ENCODE measurements around the gene SH3BP1.

The SH3BP1 gene

DNA sequence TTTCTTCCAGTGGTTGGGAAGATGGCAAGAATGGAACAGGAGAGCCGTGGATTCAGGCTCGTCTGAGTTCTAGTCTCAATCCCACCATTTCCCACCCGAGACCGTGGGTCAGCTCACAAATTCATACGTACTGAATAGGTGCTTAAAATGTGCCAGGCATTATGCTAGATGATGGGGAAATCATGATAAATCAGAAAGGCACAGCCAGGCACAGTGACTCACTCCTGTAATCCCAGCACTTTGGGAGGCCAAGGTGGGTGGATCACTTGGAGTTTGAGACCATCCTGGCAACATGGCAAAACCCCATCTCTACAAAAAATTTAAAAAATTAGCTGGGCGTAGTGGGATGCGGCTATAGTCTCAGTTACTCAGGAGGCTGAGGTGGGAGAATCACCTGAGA lies 64.4 kb downstream of the SH3BP1 start:
- no peak for TF ChIP-seq CTCF (conservative IDR thresholded peaks at IDR 0.05; ENCODE audit: low read depth)
- ChIA-PET CTCF (interaction anchor here (0.6 to 0.8 kb wide), 3 partner anchors 21 to 78 kb away, joined by 3 to 4 read pairs (median 3); no protein-coding TSS in a partner anchor), POLR2A (ENCODE audit: low non-redundant PET) (no interaction called here)
- H3K27ac ChIP-seq, result no peak overlapping the region
- DNase-seq (ENCODE audit: low spot score), result no peak

- DNase-seq (ENCODE audit: low spot score), result no peak
- H3K27ac ChIP-seq, result no peak overlapping the region
- POLR2A ChIA-PET (ENCODE audit: low non-redundant PET), result no interaction called here
- CTCF ChIA-PET, result interaction anchor here (0.8 kb wide), 1 partner anchor 74 kb away, joined by 3 read pairs; no protein-coding TSS in a partner anchor
- TF ChIP-seq CTCF (conservative IDR thresholded peaks at IDR 0.05; ENCODE audit: low read depth), result no peak
These were observed 65.2 kb downstream of the SH3BP1 start for GRCh38 chr22:37704645-37705044.

GRCh38 chr22:37705205-37705604 lies 65.7 kb downstream of the SH3BP1 start:
- CTCF ChIA-PET, result no interaction called here

More at GRCh38 chr22:37705205-37705604, 65.7 kb downstream of the SH3BP1 start:
- no peak overlapping the region for H3K27ac ChIP-seq
- no peak for TF ChIP-seq CTCF (conservative IDR thresholded peaks at IDR 0.05; ENCODE audit: low read depth)
- POLR2A ChIA-PET (ENCODE audit: low non-redundant PET), result no interaction called here
- no peak for DNase-seq (ENCODE audit: low spot score)

All from RWPE1 (cell line).